ENCODE data around the gene RYR3. TPM values are rescaled to one million over a fixed set of nuclear protein-coding genes. Genes with fewer than 3 reads are reported as not detected.

Gene RYR3
- total and polyA plus RNA-seq, 4 donors, result 0.88 to 23.1 (median 13.8) TPM

DNA sequence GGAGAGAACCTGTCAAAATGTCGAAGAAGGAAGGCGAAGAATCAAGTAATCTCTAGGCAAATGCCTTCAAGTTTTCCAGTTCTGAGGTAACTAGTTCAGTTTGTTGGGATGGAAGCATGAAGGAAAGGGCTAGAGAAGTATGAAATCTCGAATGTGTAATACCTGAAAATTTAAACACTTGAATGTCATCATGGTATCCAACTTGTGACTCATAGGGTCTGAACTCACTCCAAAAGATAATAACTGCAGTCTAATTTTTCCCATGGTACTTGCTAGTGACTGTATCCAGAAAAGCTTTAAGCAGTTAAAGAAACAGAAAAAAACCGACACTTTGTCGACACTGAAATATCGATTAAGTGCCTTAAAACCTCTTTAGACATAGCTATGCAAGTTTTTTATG is 554.6 kb downstream of the RYR3 start:
- intact Hi-C loops (cut with DNase I), result loop anchor here in 1 of 2 donors (10.0 kb wide), 1 partner anchor 61 kb away; no protein-coding TSS in a partner anchor
- 7 to 29% methylated on average over 6 of the region's 6 CpGs for WGBS, 2 donors
- Histone ChIP-seq H3K9me3 (ENCODE audit: control insufficient read depth, low read length) (no peaks in the 10 kb centered on the region), H3K4me1 (ENCODE audit: control insufficient read depth in 1 of 2, insufficient read depth in 2 of 2, low read length in 2 of 2) (peaks cover 0 to 7% of the 10 kb centered on the region in 2 donors), H3K27me3 (ENCODE audit: control insufficient read depth in 1 of 2, insufficient read depth in 2 of 2, low read length in 1 of 2) (no peaks in the 10 kb centered on the region), H3K36me3 (ENCODE audit: control insufficient read depth in 1 of 2, insufficient read depth in 2 of 2, low read length in 1 of 2) (peaks cover 0 to 3% of the 10 kb centered on the region in 2 donors), H3K4me3 (ENCODE audit: low read length in 2 of 2) (no peak overlapping the region), H3K27ac (ENCODE audit: low read depth in 1 of 2, low read length in 2 of 2) (peak overlapping the region in 1 of 2 donors; percentile 57)
- DNase-seq (no peak), ATAC-seq (ENCODE audit: low FRiP score) (no peak)

DNA sequence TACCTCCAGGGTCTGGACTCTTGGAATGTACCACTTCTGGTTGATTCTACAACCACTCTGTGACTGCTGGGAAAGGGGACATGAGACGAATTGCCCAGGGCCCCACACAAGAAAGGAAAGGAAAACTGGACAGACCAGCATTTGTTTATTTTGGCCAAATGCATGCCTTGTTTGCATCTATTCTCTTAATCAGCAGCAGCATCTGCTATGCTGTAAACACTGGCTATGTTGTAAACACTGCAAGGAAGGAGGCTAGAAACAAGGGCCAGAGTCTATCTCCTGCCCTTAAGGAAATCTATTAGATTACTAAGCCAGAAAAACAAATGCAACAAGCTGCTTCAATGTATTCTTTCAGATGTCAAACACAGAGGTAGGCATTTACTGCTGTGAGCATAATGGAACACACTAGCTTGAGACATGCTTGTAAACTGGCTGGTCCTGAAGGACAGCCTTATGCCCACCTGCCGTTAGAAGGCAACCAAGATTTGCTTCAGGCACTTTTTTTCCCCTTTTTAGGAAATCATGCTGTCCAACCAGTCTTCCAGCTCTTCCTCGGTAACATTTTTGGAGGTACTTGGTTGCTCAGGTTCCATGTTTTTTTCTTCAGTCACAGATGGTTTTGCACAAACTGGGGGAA is 555.5 kb downstream of the RYR3 start:
- peaks cover 0 to 7% of the 10 kb centered on the region in 2 donors for H3K4me1 ChIP-seq (ENCODE audit: control insufficient read depth in 1 of 2, insufficient read depth in 2 of 2, low read length in 2 of 2)
- peak overlapping the region in 1 of 2 donors; percentile 57 for H3K27ac ChIP-seq (ENCODE audit: low read depth in 1 of 2, low read length in 2 of 2)
- no peaks in the 10 kb centered on the region for H3K27me3 ChIP-seq (ENCODE audit: control insufficient read depth in 1 of 2, insufficient read depth in 2 of 2, low read length in 1 of 2)
- H3K36me3 ChIP-seq (ENCODE audit: control insufficient read depth in 1 of 2, insufficient read depth in 2 of 2, low read length in 1 of 2), result peaks cover 0 to 2% of the 10 kb centered on the region in 2 donors
- H3K9me3 ChIP-seq (ENCODE audit: control insufficient read depth, low read length), result no peaks in the 10 kb centered on the region
- DNase-seq (no peak), ATAC-seq (ENCODE audit: low FRiP score) (no peak)
- intact Hi-C loops (cut with DNase I), result loop anchor here in 1 of 2 donors (10.0 kb wide), 1 partner anchor 61 kb away; no protein-coding TSS in a partner anchor
- no peak overlapping the region for H3K4me3 ChIP-seq (ENCODE audit: low read length in 2 of 2)
- 58 to 64% methylated on average over 3 of the region's 3 CpGs for WGBS, 2 donors

DNA sequence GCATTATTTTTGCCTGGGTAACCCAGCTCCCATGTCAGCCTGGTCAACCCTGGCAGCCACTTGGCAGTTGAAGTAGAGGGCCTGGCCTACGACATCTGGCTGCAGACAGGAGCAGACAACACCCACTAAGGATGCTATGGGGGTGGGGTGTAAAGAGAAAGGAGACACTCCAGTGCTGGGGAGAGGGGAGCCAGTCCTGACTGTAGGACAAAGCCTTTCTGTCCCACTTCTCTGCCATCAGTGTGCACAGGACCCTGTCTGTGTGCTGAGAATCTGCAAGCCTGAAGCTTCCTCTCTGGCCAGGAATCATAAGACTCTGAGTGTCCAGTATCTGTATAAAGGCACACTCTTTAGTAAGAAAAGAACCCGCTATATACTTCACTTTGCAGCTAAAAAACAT is 561.2 kb downstream of the RYR3 start:
- 79 to 84% methylated on average over 2 of the region's 2 CpGs for WGBS, 2 donors

DNA sequence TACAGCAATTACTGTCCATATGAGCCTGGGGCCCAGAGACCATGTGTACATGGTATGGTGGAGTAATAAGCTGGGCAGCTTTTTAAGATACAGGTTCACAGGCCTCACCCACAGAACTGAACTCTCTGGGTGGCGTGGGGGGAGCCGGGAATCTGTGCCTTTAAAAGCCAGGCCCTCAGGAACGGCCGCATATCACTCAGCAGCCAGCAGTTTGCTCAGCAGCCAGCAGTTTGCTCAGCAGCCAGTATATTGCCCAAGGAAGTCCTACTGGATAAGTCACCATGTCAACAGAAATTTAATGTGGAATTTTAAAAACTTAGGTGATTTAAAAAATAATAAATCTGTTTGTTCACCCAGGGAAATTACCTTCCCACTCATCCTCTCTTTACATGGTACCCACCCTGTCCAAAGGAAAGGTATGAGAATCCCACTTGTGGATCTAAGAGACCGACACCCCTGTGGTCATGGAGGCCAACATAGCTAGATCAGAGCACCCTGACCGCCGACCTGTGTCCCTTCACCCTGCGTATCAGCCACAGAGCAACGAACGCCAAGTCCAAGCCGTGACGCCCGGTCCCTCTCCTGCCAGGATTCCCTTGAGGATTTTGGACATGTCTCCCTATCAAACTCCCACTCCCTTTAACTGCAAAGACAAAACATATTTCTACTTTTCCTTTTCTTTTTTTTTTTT is 561.8 kb downstream of the RYR3 start:
- ATAC-seq (ENCODE audit: low FRiP score) (no peak), DNase-seq (no peak)
- intact Hi-C loops (cut with DNase I), result no loop called here
- no peaks in the 10 kb centered on the region for H3K9me3 ChIP-seq (ENCODE audit: control insufficient read depth, low read length)
- WGBS, 2 donors, result 67 to 71% methylated on average over 13 of the region's 13 CpGs
- H3K4me1 ChIP-seq (ENCODE audit: control insufficient read depth in 1 of 2, insufficient read depth in 2 of 2, low read length in 2 of 2), result no peaks in the 10 kb centered on the region
- H3K27me3 ChIP-seq (ENCODE audit: control insufficient read depth in 1 of 2, insufficient read depth in 2 of 2, low read length in 1 of 2), result no peaks in the 10 kb centered on the region
- no peak overlapping the region for H3K4me3 ChIP-seq (ENCODE audit: low read length in 2 of 2)
- H3K36me3 ChIP-seq (ENCODE audit: control insufficient read depth in 1 of 2, insufficient read depth in 2 of 2, low read length in 1 of 2), result peaks cover 0 to 3% of the 10 kb centered on the region in 2 donors
- no peak overlapping the region for H3K27ac ChIP-seq (ENCODE audit: low read depth in 1 of 2, low read length in 2 of 2)

More for the DNA sequence above, 561.2 kb downstream of the RYR3 start:
- DNase-seq, result no peak
- intact Hi-C loops (cut with DNase I), result no loop called here
- Histone ChIP-seq H3K36me3 (ENCODE audit: control insufficient read depth in 1 of 2, insufficient read depth in 2 of 2, low read length in 1 of 2) (peaks cover 0 to 3% of the 10 kb centered on the region in 2 donors), H3K27ac (ENCODE audit: low read depth in 1 of 2, low read length in 2 of 2) (no peak overlapping the region), H3K9me3 (ENCODE audit: control insufficient read depth, low read length) (no peaks in the 10 kb centered on the region), H3K27me3 (ENCODE audit: control insufficient read depth in 1 of 2, insufficient read depth in 2 of 2, low read length in 1 of 2) (no peaks in the 10 kb centered on the region), H3K4me1 (ENCODE audit: control insufficient read depth in 1 of 2, insufficient read depth in 2 of 2, low read length in 2 of 2) (no peaks in the 10 kb centered on the region), H3K4me3 (ENCODE audit: low read length in 2 of 2) (no peak overlapping the region)
- ATAC-seq (ENCODE audit: low FRiP score), result no peak

DNA sequence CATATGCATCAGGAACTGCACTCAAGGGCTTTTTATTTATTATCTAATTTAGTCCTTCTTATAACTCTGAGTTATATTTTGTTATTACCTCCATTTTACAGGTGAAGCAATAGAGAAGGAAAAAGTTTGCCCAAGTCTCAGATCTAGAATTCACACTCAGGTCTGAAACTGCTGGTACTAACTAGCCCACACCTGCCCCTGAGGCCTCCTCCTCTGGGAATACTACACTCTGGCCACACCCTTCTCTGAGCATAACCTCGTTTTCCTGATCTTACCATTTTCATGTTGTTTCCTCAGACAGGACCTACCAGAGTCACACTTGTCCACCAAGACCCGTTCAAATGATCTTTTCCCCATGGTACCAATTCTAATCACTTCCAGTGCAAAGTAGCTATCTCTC is 563.4 kb downstream of the RYR3 start:
- ATAC-seq (ENCODE audit: low FRiP score) (no peak), DNase-seq (no peak)
- Histone ChIP-seq H3K4me3 (ENCODE audit: low read length in 2 of 2) (no peak overlapping the region), H3K27ac (ENCODE audit: low read depth in 1 of 2, low read length in 2 of 2) (no peak overlapping the region), H3K9me3 (ENCODE audit: control insufficient read depth, low read length) (no peaks in the 10 kb centered on the region), H3K27me3 (ENCODE audit: control insufficient read depth in 1 of 2, insufficient read depth in 2 of 2, low read length in 1 of 2) (no peaks in the 10 kb centered on the region), H3K36me3 (ENCODE audit: control insufficient read depth in 1 of 2, insufficient read depth in 2 of 2, low read length in 1 of 2) (peaks cover 0 to 3% of the 10 kb centered on the region in 2 donors), H3K4me1 (ENCODE audit: control insufficient read depth in 1 of 2, insufficient read depth in 2 of 2, low read length in 2 of 2) (no peaks in the 10 kb centered on the region)
- WGBS, 2 donors, result 88 to 98% methylated on average over 2 of the region's 2 CpGs
- intact Hi-C loops (cut with DNase I), result no loop called here

DNA sequence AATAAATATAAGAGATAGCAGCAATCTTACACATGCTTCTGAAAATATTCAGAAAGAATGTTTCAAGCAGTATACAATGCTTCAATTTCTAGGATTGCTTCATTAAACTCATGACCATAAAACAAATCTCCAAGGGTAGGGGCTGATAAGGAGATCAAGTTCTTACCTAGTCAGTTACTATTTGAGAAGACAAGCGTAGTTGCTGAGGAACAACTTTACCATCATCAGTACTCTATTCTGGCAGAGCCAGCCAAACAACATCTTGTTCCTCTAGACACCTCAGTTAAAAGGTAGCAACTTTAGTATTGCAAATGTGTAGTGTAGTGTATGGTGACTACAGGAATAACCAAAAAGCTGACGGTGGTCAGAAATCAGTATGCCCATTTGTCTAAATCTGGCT is 572.2 kb downstream of the RYR3 start:
- ATAC-seq (ENCODE audit: low FRiP score), result no peak
- Histone ChIP-seq H3K27ac (ENCODE audit: low read depth in 1 of 2, low read length in 2 of 2) (no peak overlapping the region), H3K4me3 (ENCODE audit: low read length in 2 of 2) (no peak overlapping the region), H3K36me3 (ENCODE audit: control insufficient read depth in 1 of 2, insufficient read depth in 2 of 2, low read length in 1 of 2) (no peaks in the 10 kb centered on the region), H3K27me3 (ENCODE audit: control insufficient read depth in 1 of 2, insufficient read depth in 2 of 2, low read length in 1 of 2) (no peaks in the 10 kb centered on the region), H3K4me1 (ENCODE audit: control insufficient read depth in 1 of 2, insufficient read depth in 2 of 2, low read length in 2 of 2) (no peaks in the 10 kb centered on the region), H3K9me3 (ENCODE audit: control insufficient read depth, low read length) (no peaks in the 10 kb centered on the region)
- intact Hi-C loops (cut with DNase I), result no loop called here
- WGBS, 2 donors, result 95 to 98% methylated on average over 2 of the region's 2 CpGs
- DNase-seq, result no peak

DNA sequence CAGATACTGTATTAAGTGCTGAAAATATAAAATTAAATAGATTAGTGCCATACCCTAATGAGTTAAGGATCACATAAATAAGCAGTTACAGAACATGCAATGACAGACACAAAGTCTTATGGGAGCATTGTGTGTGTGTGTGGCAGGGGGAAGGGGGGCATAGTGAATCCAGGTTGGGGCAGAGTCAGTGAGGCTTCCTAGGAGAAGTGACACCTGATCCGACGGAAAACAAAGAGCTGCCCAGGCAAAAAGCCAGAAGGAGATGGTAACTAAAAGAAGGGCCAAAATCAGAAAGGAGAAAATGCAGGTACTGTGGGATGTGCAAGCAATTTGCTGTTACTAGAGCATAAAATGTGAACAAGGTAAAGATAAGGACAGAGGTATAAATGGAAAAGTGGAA is 577.4 kb downstream of the RYR3 start:
- intact Hi-C loops (cut with DNase I), result no loop called here
- no peak for ATAC-seq (ENCODE audit: low FRiP score)
- no peaks in the 10 kb centered on the region for H3K27me3 ChIP-seq (ENCODE audit: control insufficient read depth in 1 of 2, insufficient read depth in 2 of 2, low read length in 1 of 2)
- no peaks in the 10 kb centered on the region for H3K36me3 ChIP-seq (ENCODE audit: control insufficient read depth in 1 of 2, insufficient read depth in 2 of 2, low read length in 1 of 2)
- H3K27ac ChIP-seq (ENCODE audit: low read depth in 1 of 2, low read length in 2 of 2), result no peak overlapping the region
- WGBS, 2 donors, result 76 to 83% methylated on average over 2 of the region's 2 CpGs
- no peak for DNase-seq
- H3K4me1 ChIP-seq (ENCODE audit: control insufficient read depth in 1 of 2, insufficient read depth in 2 of 2, low read length in 2 of 2), result no peaks in the 10 kb centered on the region
- no peak overlapping the region for H3K4me3 ChIP-seq (ENCODE audit: low read length in 2 of 2)
- no peaks in the 10 kb centered on the region for H3K9me3 ChIP-seq (ENCODE audit: control insufficient read depth, low read length)

DNA sequence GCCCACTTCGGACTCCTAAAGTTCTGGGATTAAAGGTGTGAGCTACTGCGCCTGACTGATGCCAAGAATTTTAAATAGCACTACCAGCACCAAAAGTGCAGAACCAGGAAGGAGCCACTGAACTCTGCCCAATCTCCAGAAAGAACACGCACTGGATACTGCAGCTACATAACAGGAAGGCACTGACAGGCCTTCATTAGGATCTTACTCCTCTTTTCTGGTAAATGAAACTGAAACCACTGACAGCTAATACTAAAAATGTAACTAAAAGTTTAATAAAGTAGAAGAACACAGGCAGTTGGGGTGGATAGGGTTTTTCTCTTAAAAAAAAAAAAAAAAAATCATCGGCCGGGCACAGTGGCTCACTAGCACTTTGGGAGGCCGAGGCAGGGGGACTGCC is 583.4 kb downstream of the RYR3 start:
- no peak overlapping the region for H3K27ac ChIP-seq (ENCODE audit: low read depth in 1 of 2, low read length in 2 of 2)
- H3K4me3 ChIP-seq (ENCODE audit: low read length in 2 of 2), result no peak overlapping the region
- no peaks in the 10 kb centered on the region for H3K4me1 ChIP-seq (ENCODE audit: control insufficient read depth in 1 of 2, insufficient read depth in 2 of 2, low read length in 2 of 2)
- no peak for DNase-seq
- no peak for ATAC-seq (ENCODE audit: low FRiP score)
- no peaks in the 10 kb centered on the region for H3K36me3 ChIP-seq (ENCODE audit: control insufficient read depth in 1 of 2, insufficient read depth in 2 of 2, low read length in 1 of 2)
- H3K27me3 ChIP-seq (ENCODE audit: control insufficient read depth in 1 of 2, insufficient read depth in 2 of 2, low read length in 1 of 2), result no peaks in the 10 kb centered on the region
- intact Hi-C loops (cut with DNase I), result no loop called here
- WGBS, 2 donors, result 91 to 96% methylated on average over 6 of the region's 6 CpGs
- H3K9me3 ChIP-seq (ENCODE audit: control insufficient read depth, low read length), result no peaks in the 10 kb centered on the region

DNA sequence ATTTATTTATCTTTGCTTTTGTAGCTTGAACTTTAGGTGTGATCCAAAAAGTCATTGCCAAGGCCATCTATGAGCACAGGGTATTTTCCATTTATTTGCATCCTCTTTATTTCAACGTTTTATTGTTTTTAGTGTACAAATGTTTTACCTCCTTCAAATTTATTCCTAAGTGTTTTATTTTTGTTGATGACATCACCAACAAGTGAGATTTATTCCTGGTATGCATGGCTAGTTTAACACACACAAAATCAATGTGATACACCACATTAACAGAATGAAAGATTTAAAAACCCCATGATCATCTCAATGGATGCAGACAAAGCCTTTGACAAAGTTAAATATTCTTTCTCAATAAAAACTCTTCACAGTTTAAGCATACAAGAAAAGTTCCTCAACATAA is 591.3 kb downstream of the RYR3 start:
- H3K27me3 ChIP-seq (ENCODE audit: control insufficient read depth in 1 of 2, insufficient read depth in 2 of 2, low read length in 1 of 2), result no peaks in the 10 kb centered on the region
- ATAC-seq (ENCODE audit: low FRiP score), result no peak
- 0% methylated on average over 1 of the region's 1 CpG for WGBS, 2 donors
- no peak overlapping the region for H3K4me3 ChIP-seq (ENCODE audit: low read length in 2 of 2)
- no peaks in the 10 kb centered on the region for H3K36me3 ChIP-seq (ENCODE audit: control insufficient read depth in 1 of 2, insufficient read depth in 2 of 2, low read length in 1 of 2)
- no peak overlapping the region for H3K27ac ChIP-seq (ENCODE audit: low read depth in 1 of 2, low read length in 2 of 2)
- no peaks in the 10 kb centered on the region for H3K9me3 ChIP-seq (ENCODE audit: control insufficient read depth, low read length)
- intact Hi-C loops (cut with DNase I), result no loop called here
- H3K4me1 ChIP-seq (ENCODE audit: control insufficient read depth in 1 of 2, insufficient read depth in 2 of 2, low read length in 2 of 2), result no peaks in the 10 kb centered on the region
- DNase-seq, result no peak

Measured in aorta (tissue), 5 donors.